Activated CD4-positive, alpha-beta T cell treated with anti-CD3 and anti-CD28 coated beads, Interleukin-2, amount 50 U/mL, for 4 hours (primary cell): ENCODE data around the gene HINT2.

ENCODE experiments used
- DNase-seq, 2 experiments: peaks; one replicate each; pipeline ENCODE4 v3.0.0-alpha.2; 2020

Gene HINT2

GRCh38 chr9:35774907-35775635, 39.8 kb downstream of the HINT2 start:
- no peak for DNase-seq

GRCh38 chr9:35771943-35772342, 42.9 kb downstream of the HINT2 start:
- no peak for DNase-seq

GRCh38 chr9:35771534-35771933, 43.3 kb downstream of the HINT2 start:
- DNase-seq, result no peak

- DNase-seq, result no peak
Observed at GRCh38 chr9:35771075-35771433, 43.8 kb downstream of the HINT2 start.

GRCh38 chr9:35769763-35770162, 45.1 kb downstream of the HINT2 start:
- no peak for DNase-seq

- no peak for DNase-seq
Observed at GRCh38 chr9:35767458-35767857, 47.4 kb downstream of the HINT2 start.

- DNase-seq, result no peak
Observed at GRCh38 chr9:35766997-35767396, 47.8 kb downstream of the HINT2 start.

- no peak for DNase-seq
Observed at GRCh38 chr9:35763803-35764202, 51.0 kb downstream of the HINT2 start.

GRCh38 chr9:35763181-35763580, 51.7 kb downstream of the HINT2 start:
- DNase-seq, result no peak
